Upper lobe of right lung (tissue), 1 donor: ENCODE data around the gene CTF1. TPM values are rescaled to one million over a fixed set of nuclear protein-coding genes. Genes with fewer than 3 reads are reported as not detected.

Source experiments
- ATAC-seq: fragments of 200-7000 bp; cut with Tn5 transposase; one replicate; pipeline ENCODE4 v1.9.1; 2020; ENCODE audit warnings: mild to moderate bottlenecking, moderate library complexity
- DNase-seq: peaks from one replicate; pipeline ENCODE4 v3.0.0-alpha.2; 2020
- H3K27ac ChIP-seq: fragments of 200-600 bp; one replicate; pipeline ENCODE4 v1.8.0; 2022
- H3K27me3 ChIP-seq: fragments of 200-600 bp; one replicate; pipeline ENCODE4 v1.8.0; 2022; ENCODE audit warnings: mild to moderate bottlenecking
- H3K36me3 ChIP-seq: fragments of 200-600 bp; one replicate; pipeline ENCODE4 v1.8.0; 2022
- H3K4me1 ChIP-seq: fragments of 200-600 bp; one replicate; pipeline ENCODE4 v1.8.0; 2022
- H3K4me3 ChIP-seq: fragments of 200-600 bp; one replicate; pipeline ENCODE4 v1.8.0; 2022; ENCODE audit warnings: mild to moderate bottlenecking
- H3K9me3 ChIP-seq: fragments of 200-600 bp; one replicate; pipeline ENCODE4 v1.8.0; 2022
- intact Hi-C: fragments of 100-400 bp; cut with DNase I; formaldehyde crosslinking; loops from one replicate; pipeline ENCODE4 v1.11.0; 2022
- total RNA-seq: library from RNA; stranded (reverse); fragmentation: NEBNext Ultra II Directional; extraction: Animal tissue kit (Norgen Biotek cat#: 25700); gene quantifications from one replicate; pipeline ENCODE4 v1.2.1, GENCODE V29; 2021
- TF ChIP-seq, protein P1 (sequence below): fragments of 200-600 bp; IDR thresholded peaks from one replicate; pipeline ENCODE4 v1.8.0; 2022; ENCODE audit warnings: antibody characterized with exemption
- donor health status: DM: no; HTN: yes; CAD: no; lungs with severe emphysema.

CTF1 gene
- total RNA-seq, 1 donor from 2014 or later: 9.3 TPM

DNA sequence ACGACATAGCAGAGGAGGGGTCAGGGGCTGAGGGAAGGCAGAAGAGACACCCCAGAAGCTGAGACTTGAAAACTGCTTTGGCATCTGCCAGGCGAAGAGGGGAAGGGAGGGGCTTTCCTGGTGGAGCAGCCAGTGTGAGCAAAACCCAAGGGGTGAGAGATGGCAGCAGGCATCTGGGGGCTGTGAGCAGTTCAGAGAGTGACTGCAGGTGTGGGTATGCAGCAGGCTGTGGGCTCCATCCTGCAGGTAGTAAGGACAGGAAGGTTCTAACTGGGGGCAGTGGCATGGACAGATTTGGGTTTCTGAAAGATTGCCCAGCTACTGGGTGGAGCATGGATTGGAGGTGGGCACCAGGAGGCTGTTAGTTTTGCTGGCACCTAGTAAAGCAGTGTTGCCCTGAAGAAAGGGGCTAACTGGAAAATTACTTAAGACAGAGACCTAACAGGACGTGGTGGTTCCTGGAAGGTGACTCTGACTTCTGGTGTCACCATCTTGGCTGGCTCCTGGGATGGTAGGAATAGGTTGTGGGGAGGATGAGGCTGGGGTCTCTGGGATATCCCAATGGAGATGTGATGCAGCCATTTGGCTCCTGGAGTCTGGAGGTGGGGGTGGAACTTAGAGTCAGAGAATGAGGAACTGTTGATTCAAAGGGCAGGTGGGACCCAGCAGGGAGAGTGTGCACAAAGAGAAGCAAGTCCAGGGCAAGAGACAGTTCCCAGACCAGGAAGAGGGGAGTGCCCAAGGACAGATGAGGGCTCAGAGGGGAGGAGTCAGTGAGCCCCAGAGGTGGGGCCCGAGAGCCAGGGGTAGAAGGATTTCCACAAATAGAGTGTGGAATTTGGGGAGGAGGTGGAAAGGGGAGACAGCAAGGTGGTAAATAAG is 13.7 kb upstream of the CTF1 start:
- Histone ChIP-seq H3K27me3 (no peaks in the 10 kb centered on the region), H3K9me3 (no peaks in the 10 kb centered on the region), H3K36me3 (peaks cover 40% of the 10 kb centered on the region), H3K4me3 (no peak overlapping the region), H3K4me1 (no peaks in the 10 kb centered on the region), H3K27ac (no peak overlapping the region)
- DNase-seq (no peak), ATAC-seq (no peak)
- TF ChIP-seq, protein P1, sequence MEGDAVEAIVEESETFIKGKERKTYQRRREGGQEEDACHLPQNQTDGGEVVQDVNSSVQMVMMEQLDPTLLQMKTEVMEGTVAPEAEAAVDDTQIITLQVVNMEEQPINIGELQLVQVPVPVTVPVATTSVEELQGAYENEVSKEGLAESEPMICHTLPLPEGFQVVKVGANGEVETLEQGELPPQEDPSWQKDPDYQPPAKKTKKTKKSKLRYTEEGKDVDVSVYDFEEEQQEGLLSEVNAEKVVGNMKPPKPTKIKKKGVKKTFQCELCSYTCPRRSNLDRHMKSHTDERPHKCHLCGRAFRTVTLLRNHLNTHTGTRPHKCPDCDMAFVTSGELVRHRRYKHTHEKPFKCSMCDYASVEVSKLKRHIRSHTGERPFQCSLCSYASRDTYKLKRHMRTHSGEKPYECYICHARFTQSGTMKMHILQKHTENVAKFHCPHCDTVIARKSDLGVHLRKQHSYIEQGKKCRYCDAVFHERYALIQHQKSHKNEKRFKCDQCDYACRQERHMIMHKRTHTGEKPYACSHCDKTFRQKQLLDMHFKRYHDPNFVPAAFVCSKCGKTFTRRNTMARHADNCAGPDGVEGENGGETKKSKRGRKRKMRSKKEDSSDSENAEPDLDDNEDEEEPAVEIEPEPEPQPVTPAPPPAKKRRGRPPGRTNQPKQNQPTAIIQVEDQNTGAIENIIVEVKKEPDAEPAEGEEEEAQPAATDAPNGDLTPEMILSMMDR: no peak
- intact Hi-C loops: no loop called here

DNA sequence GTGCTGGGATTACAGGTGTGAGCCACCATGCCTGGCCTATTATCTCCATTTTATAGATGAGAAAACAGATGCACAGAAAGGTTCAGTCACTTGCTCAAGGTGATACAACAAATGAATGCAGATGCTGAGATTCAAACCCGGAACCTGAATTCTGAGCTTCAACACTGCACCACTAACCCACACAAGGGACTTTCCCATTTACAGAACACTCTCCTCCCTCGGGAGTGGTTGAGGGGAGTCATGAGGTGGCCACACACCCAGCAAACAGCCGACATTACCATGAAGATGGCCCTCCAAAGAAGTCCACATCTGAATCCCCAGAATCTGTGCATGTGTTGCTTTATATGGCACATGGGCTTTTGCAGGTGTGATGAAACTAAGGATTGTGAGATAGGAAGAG is 11.7 kb upstream of the CTF1 start:
- Histone ChIP-seq H3K4me3 (no peak overlapping the region), H3K27me3 (no peaks in the 10 kb centered on the region), H3K9me3 (no peaks in the 10 kb centered on the region), H3K27ac (no peak overlapping the region), H3K4me1 (no peaks in the 10 kb centered on the region), H3K36me3 (peaks cover 50% of the 10 kb centered on the region)
- TF ChIP-seq, protein P1: no peak
- ATAC-seq (no peak), DNase-seq (no peak)
- intact Hi-C loops: no loop called here

GRCh38 chr16:30885196-30885595 is 11.2 kb upstream of the CTF1 start:
- H3K4me3 ChIP-seq: no peak overlapping the region
- no peak overlapping the region for H3K27ac ChIP-seq
- no peaks in the 10 kb centered on the region for H3K27me3 ChIP-seq
- no peak for DNase-seq
- ATAC-seq: no peak
- no peaks in the 10 kb centered on the region for H3K9me3 ChIP-seq
- no peaks in the 10 kb centered on the region for H3K4me1 ChIP-seq
- TF ChIP-seq, protein P1: no peak
- peaks cover 54% of the 10 kb centered on the region for H3K36me3 ChIP-seq
- intact Hi-C loops: no loop called here

GRCh38 chr16:30886145-30886544 is 10.3 kb upstream of the CTF1 start:
- Histone ChIP-seq H3K4me1 (no peaks in the 10 kb centered on the region), H3K36me3 (peaks cover 59% of the 10 kb centered on the region), H3K4me3 (no peak overlapping the region), H3K27ac (no peak overlapping the region), H3K9me3 (no peaks in the 10 kb centered on the region), H3K27me3 (no peaks in the 10 kb centered on the region)
- ATAC-seq (no peak), DNase-seq (no peak)
- intact Hi-C loops: no loop called here
- TF ChIP-seq, protein P1: no peak

- Histone ChIP-seq H3K27ac (no peak overlapping the region), H3K4me3 (no peak overlapping the region)
- no peak for DNase-seq
Observed at GRCh38 chr16:30887927-30888326, 8.5 kb upstream of the CTF1 start.

More at GRCh38 chr16:30887927-30888326, 8.5 kb upstream of the CTF1 start:
- H3K4me1 ChIP-seq: peaks cover 5% of the 10 kb centered on the region
- H3K9me3 ChIP-seq: no peaks in the 10 kb centered on the region
- TF ChIP-seq, protein P1: no peak
- H3K27me3 ChIP-seq: no peaks in the 10 kb centered on the region
- ATAC-seq: no peak
- intact Hi-C loops: no loop called here
- peaks cover 65% of the 10 kb centered on the region for H3K36me3 ChIP-seq
